Activated T-helper 1 cell treated with Interleukin-2 at 50 U/mL for 16 hours (primary cell): ENCODE data around the gene GIT1.

Experiments
- DNase-seq: peaks from one replicate; pipeline ENCODE4 v3.0.0-alpha.2; 2020; ENCODE audit warnings: low read depth

The GIT1 gene

DNA sequence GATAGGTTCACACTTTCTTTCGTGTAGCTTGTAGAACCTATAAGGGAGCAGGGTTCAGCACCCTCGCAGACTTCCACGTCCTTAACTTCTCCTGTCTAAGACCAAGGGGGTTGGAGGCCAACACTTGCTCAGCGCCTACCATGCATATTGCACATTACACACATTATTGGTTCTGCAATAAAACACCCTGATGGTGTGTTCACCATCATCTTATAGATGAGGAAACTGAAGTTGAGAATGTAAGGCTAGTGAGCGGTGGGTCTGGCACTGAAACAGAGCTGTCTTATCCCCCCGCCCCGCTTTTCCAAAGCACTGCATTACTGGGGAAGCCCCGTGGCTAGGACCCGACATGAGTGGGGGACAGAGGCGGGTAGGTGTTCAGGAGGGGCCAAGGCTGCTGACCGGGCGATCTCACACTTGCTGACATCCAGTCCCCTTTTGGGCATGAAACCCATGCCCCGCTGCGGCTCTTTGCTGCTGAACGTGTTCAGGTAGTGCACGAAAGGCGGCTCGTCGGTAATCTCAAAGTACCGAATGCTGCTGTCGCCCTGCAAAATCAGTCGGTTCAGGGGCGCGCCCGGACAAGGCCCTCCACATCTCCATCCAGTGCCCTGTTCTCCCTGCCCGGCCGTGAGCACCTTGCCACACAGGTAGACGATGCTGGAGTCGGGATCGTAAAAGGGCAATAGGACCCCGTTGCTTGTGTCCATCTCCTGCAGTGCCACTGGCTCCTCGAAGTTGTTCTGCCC is 27.0 kb upstream of the GIT1 start:
- DNase-seq: no peak

- peak; percentile 80 for DNase-seq
These were observed 26.2 kb upstream of the GIT1 start for GRCh38 chr17:29615492-29616299.

DNA sequence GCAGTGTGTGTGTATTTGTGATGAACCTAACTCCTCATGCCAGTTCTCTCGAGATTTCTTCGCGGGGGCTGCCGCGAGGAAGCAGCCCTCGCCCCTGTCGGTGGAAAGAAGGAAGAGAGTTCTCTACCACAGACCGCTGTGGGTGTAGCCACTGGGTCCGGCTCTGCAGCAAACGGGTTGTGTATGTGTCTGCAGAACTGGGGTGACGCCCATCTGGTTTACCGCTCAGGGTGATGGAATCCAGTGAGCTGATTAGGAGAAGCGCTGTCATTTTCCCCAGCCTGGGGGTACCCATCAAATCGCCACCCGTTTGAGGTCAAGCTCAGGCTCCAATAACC is 25.6 kb upstream of the GIT1 start:
- peak; percentile 52 for DNase-seq

- DNase-seq: no peak
These were observed 25.1 kb upstream of the GIT1 start for GRCh38 chr17:29614349-29615047.

GRCh38 chr17:29613856-29614255 is 24.4 kb upstream of the GIT1 start:
- DNase-seq: no peak

GRCh38 chr17:29613352-29613837 is 23.9 kb upstream of the GIT1 start:
- peak; percentile 89 for DNase-seq

DNA sequence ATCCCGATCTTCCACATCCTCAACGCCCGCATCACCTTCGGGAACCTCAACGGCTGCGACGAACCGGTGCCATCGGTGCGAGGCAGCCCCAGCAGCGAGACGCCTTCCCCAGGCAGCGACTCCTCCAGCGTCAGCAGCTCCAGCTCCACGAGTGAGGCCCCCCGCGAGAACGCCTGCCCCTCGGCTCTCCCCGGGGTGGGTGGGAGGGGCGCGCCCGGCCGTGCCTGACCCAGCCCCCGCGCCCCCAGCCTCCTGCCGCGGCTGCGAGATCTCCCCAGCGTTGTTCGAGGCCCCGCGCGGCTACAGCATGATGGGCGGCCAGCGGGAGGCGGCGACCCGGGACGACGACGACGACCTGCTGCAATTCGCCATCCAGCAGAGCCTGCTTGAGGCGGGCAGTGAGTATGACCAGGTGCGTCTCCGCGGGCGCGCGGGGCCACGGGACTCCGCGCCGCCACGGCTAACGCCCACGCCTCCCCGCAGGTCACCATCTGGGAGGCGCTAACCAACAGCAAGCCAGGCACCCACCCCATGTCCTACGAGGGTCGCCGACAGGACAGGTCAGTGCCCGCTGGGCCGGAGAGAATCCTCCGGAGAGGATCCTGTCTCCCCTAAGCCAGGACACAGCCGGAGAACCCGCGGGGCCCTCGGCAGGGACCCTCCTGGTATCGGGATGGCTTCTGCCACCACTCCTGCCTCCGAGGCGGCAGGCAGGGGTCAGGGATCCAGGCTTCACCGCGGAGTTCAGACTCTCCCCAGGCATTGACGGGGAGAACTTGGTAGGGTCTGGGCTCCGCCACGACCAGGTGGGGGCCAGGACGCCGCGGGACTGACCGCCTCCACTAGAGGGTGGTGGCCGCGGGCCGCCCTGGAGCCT is 23.2 kb upstream of the GIT1 start:
- DNase-seq: no peak

GRCh38 chr17:29612094-29612403 is 22.6 kb upstream of the GIT1 start:
- no peak for DNase-seq

- no peak for DNase-seq
These were observed 22.1 kb upstream of the GIT1 start for GRCh38 chr17:29611351-29612093.

DNA sequence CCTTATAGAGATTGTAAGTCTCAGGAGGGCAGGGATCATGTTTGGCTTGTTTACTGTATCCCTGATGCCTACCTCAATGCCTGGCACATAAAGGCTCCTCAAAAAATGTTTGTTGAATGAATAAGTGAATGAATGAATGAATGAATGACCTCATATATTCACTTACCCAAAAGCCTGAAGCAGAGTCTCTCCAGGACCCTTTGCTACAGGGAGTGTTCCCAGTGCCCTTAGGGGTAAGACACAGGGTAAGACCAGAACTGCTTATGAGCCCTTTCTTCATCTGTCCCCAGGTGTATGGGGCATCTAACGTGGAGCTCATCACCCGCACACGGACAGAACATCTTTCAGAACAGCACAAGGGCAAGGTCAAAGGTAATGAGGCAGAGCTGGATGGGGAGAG is 20.9 kb upstream of the GIT1 start:
- DNase-seq: no peak

DNA sequence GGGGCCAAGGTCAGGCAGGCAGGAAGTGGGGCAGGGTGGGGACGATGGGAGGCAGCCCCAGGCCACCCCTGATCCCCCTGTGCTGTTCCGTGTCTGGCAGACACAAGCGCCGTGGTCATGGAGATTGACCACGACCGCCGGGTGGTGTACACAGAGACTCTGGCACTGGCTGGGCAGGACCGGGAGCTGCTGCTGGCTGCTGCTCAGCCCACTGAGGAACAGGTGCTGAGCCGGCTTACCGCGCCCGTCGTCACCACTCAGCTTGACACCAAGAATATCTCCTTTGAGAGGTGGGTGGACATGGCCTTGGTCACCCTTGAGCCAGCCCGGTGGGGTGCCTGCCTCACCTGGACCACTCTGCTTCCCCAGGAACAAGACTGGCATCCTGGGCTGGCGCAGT is 19.5 kb upstream of the GIT1 start:
- DNase-seq: no peak

DNA sequence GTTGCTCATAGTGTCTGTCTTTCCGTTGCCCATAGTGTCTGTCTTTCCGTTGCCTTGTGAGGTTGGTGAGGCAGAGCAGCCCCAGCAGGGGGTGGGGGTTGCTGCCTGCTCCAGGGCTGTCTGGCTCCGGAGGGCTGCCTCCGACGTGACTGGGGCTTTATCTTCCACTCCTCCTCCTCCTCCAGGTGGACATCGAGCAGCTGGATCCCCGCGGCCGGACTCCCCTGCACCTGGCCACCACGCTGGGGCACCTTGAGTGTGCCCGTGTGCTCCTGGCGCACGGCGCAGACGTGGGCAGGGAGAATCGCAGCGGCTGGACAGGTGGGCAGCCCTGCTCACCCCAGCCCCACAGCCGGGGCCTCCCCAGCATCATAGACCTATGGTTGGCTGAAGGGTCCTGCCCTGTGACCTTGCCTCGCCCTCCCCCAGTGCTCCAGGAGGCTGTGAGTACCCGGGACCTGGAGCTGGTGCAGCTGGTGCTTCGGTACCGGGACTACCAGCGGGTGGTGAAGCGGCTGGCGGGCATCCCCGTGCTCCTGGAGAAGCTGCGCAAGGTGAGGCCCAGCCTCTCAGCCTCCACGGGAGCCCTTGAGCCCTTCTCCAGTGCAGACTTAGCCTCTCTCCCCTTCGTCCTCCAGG is 18.2 kb upstream of the GIT1 start:
- DNase-seq: no peak

DNA sequence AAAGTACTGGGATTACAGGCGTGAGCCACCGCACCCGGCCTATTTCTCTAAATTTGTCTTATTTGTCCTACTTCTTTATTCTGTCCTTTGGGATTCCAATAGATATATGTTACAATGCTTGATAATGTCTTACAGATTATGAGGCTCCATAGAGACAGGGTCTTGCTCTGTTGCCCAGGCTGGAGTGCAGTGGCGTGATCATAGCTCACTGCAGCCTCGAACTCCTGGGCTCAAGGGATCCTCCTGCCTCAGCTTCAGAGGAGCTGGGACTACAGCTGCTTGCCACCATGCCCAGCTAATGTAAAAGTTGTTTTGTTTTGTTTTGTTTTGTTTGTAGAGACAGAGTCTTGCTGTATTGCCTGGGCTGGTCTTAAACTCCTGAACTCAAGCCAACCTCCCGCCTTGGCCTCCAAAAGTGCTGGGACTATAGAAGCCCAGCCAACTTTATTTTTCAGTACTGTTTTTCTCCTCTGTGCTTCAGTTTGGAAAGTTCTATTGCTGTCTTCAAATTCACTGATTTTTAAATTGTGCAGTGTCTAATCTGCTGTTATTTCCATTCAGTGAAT is 13.7 kb upstream of the GIT1 start:
- no peak for DNase-seq

GRCh38 chr17:29597361-29598172 is 8.1 kb upstream of the GIT1 start:
- no peak for DNase-seq

DNA sequence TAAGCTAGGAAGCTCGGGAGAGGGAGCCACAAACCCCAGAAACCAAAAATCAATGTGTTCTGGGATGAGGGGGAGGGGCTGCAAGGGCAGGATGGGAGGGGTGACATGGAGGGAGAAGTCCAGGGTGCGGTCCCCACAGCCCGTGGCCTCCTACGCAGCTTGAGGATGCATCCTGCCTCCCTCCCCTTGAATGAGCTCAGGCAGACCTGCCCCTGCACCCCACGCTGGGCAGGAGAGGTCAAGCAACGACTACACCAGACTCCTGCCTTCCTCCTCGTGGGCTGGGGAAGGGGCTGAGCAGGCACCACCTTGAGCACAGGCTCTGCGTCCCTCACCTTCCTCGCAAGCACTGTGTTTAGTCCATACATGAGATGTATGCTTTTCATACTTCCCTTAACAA is 7.4 kb upstream of the GIT1 start:
- DNase-seq: no peak

- DNase-seq: no peak
These were observed 6.7 kb upstream of the GIT1 start for GRCh38 chr17:29595943-29596774.

- DNase-seq: no peak
These were observed 5.9 kb upstream of the GIT1 start for GRCh38 chr17:29595107-29595942.
